Measurements from ENCODE around the gene DUSP10. TPM values are rescaled to one million over a fixed set of nuclear protein-coding genes. Genes with fewer than 3 reads are reported as not detected.

DUSP10 gene
- polyA plus RNA-seq, 1 donor from 2014 or later, result 2.0 TPM

GRCh38 chr1:221732052-221732451 lies 9.8 kb downstream of the DUSP10 start:
- no peaks in the 10 kb centered on the region for H3K36me3 ChIP-seq (ENCODE audit: insufficient read depth, low read length)
- H3K79me2 ChIP-seq (replicated peaks; ENCODE audit: insufficient read depth, low read length), result no peaks in the 10 kb centered on the region
- H3K9ac ChIP-seq (ENCODE audit: low read length), result no peak overlapping the region
- H3K4me2 ChIP-seq (ENCODE audit: low read length), result no peak overlapping the region
- no peak for TF ChIP-seq REST (IDR thresholded peaks at IDR 0.05; ENCODE audit: borderline replicate concordance)
- no peak for TF ChIP-seq EP300 (conservative IDR thresholded peaks at IDR 0.05; ENCODE audit: poor library complexity, severe bottlenecking)
- no peak for TF ChIP-seq SMC3 (conservative IDR thresholded peaks at IDR 0.05; ENCODE audit: poor library complexity)
- no peak for TF ChIP-seq POLR2AphosphoS5 (IDR thresholded peaks at IDR 0.05)
- TF ChIP-seq RAD21 (conservative IDR thresholded peaks at IDR 0.05), result no peak
- no peak for TF ChIP-seq TAF1 (IDR thresholded peaks at IDR 0.05; ENCODE audit: low read depth)
- TF ChIP-seq CTCF (IDR thresholded peaks at IDR 0.05; ENCODE audit: poor library complexity, severe bottlenecking), result no peak
- no peak for TF ChIP-seq EZH2 (IDR thresholded peaks at IDR 0.05; ENCODE audit: borderline replicate concordance, insufficient read depth, low read length, poor library complexity, severe bottlenecking)
- no peak for TF ChIP-seq MXI1 (conservative IDR thresholded peaks at IDR 0.05; ENCODE audit: poor library complexity, severe bottlenecking)
- no peaks in the 10 kb centered on the region for H3K27me3 ChIP-seq (ENCODE audit: insufficient read depth, low read depth, low read length)
- H3K27ac ChIP-seq (ENCODE audit: low read length), result no peak overlapping the region
- no peaks in the 10 kb centered on the region for H3K9me2 ChIP-seq (ENCODE audit: insufficient read depth, low read length)
- H3K4me3 ChIP-seq (ENCODE audit: low read length), result no peak overlapping the region
- no peaks in the 10 kb centered on the region for H3F3A ChIP-seq (ENCODE audit: insufficient read depth, low read length, poor library complexity, severe bottlenecking)
- no peaks in the 10 kb centered on the region for H3K9me3 ChIP-seq (ENCODE audit: low read length)
- H4K20me1 ChIP-seq (ENCODE audit: insufficient read depth), result no peaks in the 10 kb centered on the region
- H2AFZ ChIP-seq (ENCODE audit: low read depth, low read length), result no peak overlapping the region

DNA sequence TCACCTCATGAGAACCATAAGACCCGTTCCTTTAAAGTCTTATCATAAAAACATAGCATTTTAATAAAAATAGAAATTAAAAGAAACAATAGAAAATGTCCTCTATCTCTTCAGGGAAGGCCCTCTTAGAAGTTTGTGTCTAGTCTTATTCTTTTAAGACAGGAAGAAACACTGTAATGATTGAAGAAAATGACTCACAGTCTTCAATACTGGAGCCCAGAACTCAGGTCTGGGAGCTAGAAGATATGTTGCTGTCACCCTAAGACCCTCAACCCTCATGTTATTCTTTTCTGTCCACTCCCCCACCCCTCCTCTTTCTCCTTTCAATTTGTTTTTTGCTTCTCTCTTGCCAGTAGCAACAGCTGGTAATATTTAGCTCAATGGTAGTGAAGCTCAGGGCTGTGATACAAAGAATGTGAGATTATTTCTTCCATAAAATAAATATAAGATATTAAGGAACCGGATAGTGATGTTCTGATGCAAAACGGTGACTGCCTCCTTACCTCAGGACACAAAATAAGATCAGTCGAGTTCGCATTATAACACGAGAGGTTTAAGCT lies 12.0 kb downstream of the DUSP10 start:
- Histone ChIP-seq H2AFZ (ENCODE audit: low read depth, low read length) (no peak overlapping the region), H3K27ac (ENCODE audit: low read length) (no peak overlapping the region), H3K9ac (ENCODE audit: low read length) (no peak overlapping the region), H3K9me2 (ENCODE audit: insufficient read depth, low read length) (no peaks in the 10 kb centered on the region), H3K4me3 (ENCODE audit: low read length) (no peak overlapping the region), H3K36me3 (ENCODE audit: insufficient read depth, low read length) (no peaks in the 10 kb centered on the region), H3K9me3 (ENCODE audit: low read length) (no peaks in the 10 kb centered on the region), H3K4me2 (ENCODE audit: low read length) (no peak overlapping the region), H3K27me3 (ENCODE audit: insufficient read depth, low read depth, low read length) (no peaks in the 10 kb centered on the region), H4K20me1 (ENCODE audit: insufficient read depth) (no peaks in the 10 kb centered on the region), H3K79me2 (replicated peaks; ENCODE audit: insufficient read depth, low read length) (no peaks in the 10 kb centered on the region), H3F3A (ENCODE audit: insufficient read depth, low read length, poor library complexity, severe bottlenecking) (no peaks in the 10 kb centered on the region)
- TF ChIP-seq RAD21 (conservative IDR thresholded peaks at IDR 0.05) (no peak), EZH2 (IDR thresholded peaks at IDR 0.05; ENCODE audit: borderline replicate concordance, insufficient read depth, low read length, poor library complexity, severe bottlenecking) (no peak)
